ENCODE measurements around the gene ATXN8OS.

ATXN8OS gene

GRCh38 chr13:70104481-70104880 lies 3.1 kb upstream of the ATXN8OS start:
- Histone ChIP-seq H3K79me2 (ENCODE audit: insufficient read depth, low read length) (no peaks in the 10 kb centered on the region), H3K9me2 (replicated peaks; ENCODE audit: low read depth, low read length) (no peaks in the 10 kb centered on the region), H3K4me2 (ENCODE audit: low read depth, low read length, poor library complexity, severe bottlenecking) (no peak overlapping the region), H3K9me3 (ENCODE audit: insufficient read depth, low read depth, low read length) (no peaks in the 10 kb centered on the region), H3K9ac (ENCODE audit: low read depth, low read length, poor library complexity, severe bottlenecking) (no peak overlapping the region), H3K4me1 (ENCODE audit: insufficient read depth, low read length, poor library complexity, severe bottlenecking) (no peaks in the 10 kb centered on the region), H4K20me1 (ENCODE audit: insufficient read depth, low read length, poor library complexity, severe bottlenecking) (no peaks in the 10 kb centered on the region), H2AFZ (ENCODE audit: low read length) (no peak overlapping the region), H3K27me3 (ENCODE audit: insufficient read depth, low read length, poor library complexity, severe bottlenecking) (no peaks in the 10 kb centered on the region), H3K4me3 (ENCODE audit: low read length, poor library complexity, severe bottlenecking) (no peak overlapping the region), H3K36me3 (ENCODE audit: insufficient read depth, low read length) (no peaks in the 10 kb centered on the region), H3F3A (ENCODE audit: low read depth) (no peaks in the 10 kb centered on the region)
- TF ChIP-seq EZH2phosphoT487 (IDR thresholded peaks at IDR 0.05; ENCODE audit: borderline replicate concordance) = no peak
- no peak for TF ChIP-seq CTCF (conservative IDR thresholded peaks at IDR 0.05; ENCODE audit: low read length)

- Histone ChIP-seq H3K4me1 (ENCODE audit: insufficient read depth, low read length, poor library complexity, severe bottlenecking) (no peaks in the 10 kb centered on the region), H3K27me3 (ENCODE audit: insufficient read depth, low read length, poor library complexity, severe bottlenecking) (no peaks in the 10 kb centered on the region), H3K36me3 (ENCODE audit: insufficient read depth, low read length) (no peaks in the 10 kb centered on the region), H3K9ac (ENCODE audit: low read depth, low read length, poor library complexity, severe bottlenecking) (no peak overlapping the region), H3K9me3 (ENCODE audit: insufficient read depth, low read depth, low read length) (no peaks in the 10 kb centered on the region), H4K20me1 (ENCODE audit: insufficient read depth, low read length, poor library complexity, severe bottlenecking) (no peaks in the 10 kb centered on the region), H3K4me2 (ENCODE audit: low read depth, low read length, poor library complexity, severe bottlenecking) (no peak overlapping the region), H3K4me3 (ENCODE audit: low read length, poor library complexity, severe bottlenecking) (no peak overlapping the region), H3K79me2 (ENCODE audit: insufficient read depth, low read length) (no peaks in the 10 kb centered on the region), H3F3A (ENCODE audit: low read depth) (no peaks in the 10 kb centered on the region), H2AFZ (ENCODE audit: low read length) (no peak overlapping the region), H3K9me2 (replicated peaks; ENCODE audit: low read depth, low read length) (no peaks in the 10 kb centered on the region)
- no peak for TF ChIP-seq EZH2phosphoT487 (IDR thresholded peaks at IDR 0.05; ENCODE audit: borderline replicate concordance)
- TF ChIP-seq CTCF (conservative IDR thresholded peaks at IDR 0.05; ENCODE audit: low read length) = no peak
Observed at GRCh38 chr13:70107125-70107497, 515 bp upstream of the ATXN8OS start.

GRCh38 chr13:70108356-70109105 lies 905 bp downstream of the ATXN8OS start, which contains the start of gene KLHL1:
TSS of gene KLHL1 (minus strand) at chr13:70108452. CDS start at chr13:70107699, 753 bp downstream.
- H3K4me3 ChIP-seq (ENCODE audit: low read length, poor library complexity, severe bottlenecking) = no peak within 1 kb of the TSS
- H3F3A ChIP-seq (ENCODE audit: low read depth) = no peaks in the 10 kb centered on the region
- no peaks in the 10 kb centered on the region for H3K27me3 ChIP-seq (ENCODE audit: insufficient read depth, low read length, poor library complexity, severe bottlenecking)
- H3K79me2 ChIP-seq (ENCODE audit: insufficient read depth, low read length) = no peaks in the 10 kb centered on the region
- no peaks in the 10 kb centered on the region for H3K4me1 ChIP-seq (ENCODE audit: insufficient read depth, low read length, poor library complexity, severe bottlenecking)
- no peak for TF ChIP-seq EZH2phosphoT487 (IDR thresholded peaks at IDR 0.05; ENCODE audit: borderline replicate concordance)
- TF ChIP-seq CTCF (conservative IDR thresholded peaks at IDR 0.05; ENCODE audit: low read length) = no peak
- H4K20me1 ChIP-seq (ENCODE audit: insufficient read depth, low read length, poor library complexity, severe bottlenecking) = no peaks in the 10 kb centered on the region
- no peaks in the 10 kb centered on the region for H3K9me3 ChIP-seq (ENCODE audit: insufficient read depth, low read depth, low read length)
- H2AFZ ChIP-seq (ENCODE audit: low read length) = no peak within 1 kb of the TSS
- no peak within 1 kb of the TSS for H3K4me2 ChIP-seq (ENCODE audit: low read depth, low read length, poor library complexity, severe bottlenecking)
- H3K9ac ChIP-seq (ENCODE audit: low read depth, low read length, poor library complexity, severe bottlenecking) = no peak within 1 kb of the TSS
- no peaks in the 10 kb centered on the region for H3K9me2 ChIP-seq (replicated peaks; ENCODE audit: low read depth, low read length)
- H3K36me3 ChIP-seq (ENCODE audit: insufficient read depth, low read length) = no peaks in the 10 kb centered on the region
